NOMO-1 treated with dmso at 0.1 percent for 144 hours (cell line): ENCODE data around the gene DNAJC25.

Experiments used
- DNase-seq: peaks from one replicate; lab custom pipeline; 2025; ENCODE audit not compliant: unreplicated experiment; lab: John Stamatoyannopoulos, UW

DNAJC25 gene

GRCh38 chr9:111627260-111627963, 3.7 kb upstream of the DNAJC25 start:
- no peak for DNase-seq

GRCh38 chr9:111628411-111628810, 2.7 kb upstream of the DNAJC25 start:
- no peak for DNase-seq

GRCh38 chr9:111630182-111630963, 761 bp upstream of the DNAJC25 start:
- no peak for DNase-seq

GRCh38 chr9:111630964-111631213, 245 bp upstream of the DNAJC25 start:
- no peak for DNase-seq

GRCh38 chr9:111632060-111632459, 926 bp downstream of the DNAJC25 start:
- DNase-seq: no peak

- no peak for DNase-seq
These were observed 1.7 kb downstream of the DNAJC25 start for GRCh38 chr9:111632695-111633388.

- no peak for DNase-seq
These were observed 2.2 kb downstream of the DNAJC25 start for GRCh38 chr9:111633389-111633736.

- DNase-seq: no peak
These were observed 3.7 kb downstream of the DNAJC25 start for GRCh38 chr9:111634860-111635259.

- DNase-seq: no peak
These were observed 6.4 kb downstream of the DNAJC25 start for GRCh38 chr9:111637421-111637950.

- DNase-seq: no peak
These were observed 13.2 kb downstream of the DNAJC25 start for GRCh38 chr9:111644195-111644772.

GRCh38 chr9:111645806-111646205, 14.7 kb downstream of the DNAJC25 start:
- DNase-seq: no peak

- DNase-seq: no peak
These were observed 15.3 kb downstream of the DNAJC25 start for GRCh38 chr9:111646417-111646816.

GRCh38 chr9:111648066-111648465, 16.9 kb downstream of the DNAJC25 start:
- DNase-seq: no peak

GRCh38 chr9:111649016-111649415, 17.9 kb downstream of the DNAJC25 start:
- DNase-seq: no peak

GRCh38 chr9:111657051-111657450, 25.9 kb downstream of the DNAJC25 start:
- no peak for DNase-seq

GRCh38 chr9:111658943-111659342, 27.8 kb downstream of the DNAJC25 start:
- no peak for DNase-seq

- no peak for DNase-seq
These were observed 28.6 kb downstream of the DNAJC25 start for GRCh38 chr9:111659691-111660090.

- DNase-seq: peak; percentile 25
These were observed 30.1 kb downstream of the DNAJC25 start, which contains the start of gene GNG10 for GRCh38 chr9:111661150-111661801. TSS of gene GNG10 (plus strand) at chr9:111661605. CDS start at chr9:111661635, 30 bp downstream.

- DNase-seq: peak; percentile 32
These were observed 30.8 kb downstream of the DNAJC25 start for GRCh38 chr9:111661802-111662521.

- DNase-seq: no peak
These were observed 31.6 kb downstream of the DNAJC25 start for GRCh38 chr9:111662576-111663300.
